Left lung (tissue), 10 donors: Measurements from ENCODE around the gene TRPM1. TPM values are rescaled to one million over a fixed set of nuclear protein-coding genes. Genes with fewer than 3 reads are reported as not detected.

Source experiments
- ATAC-seq: fragments of 200-7000 bp; cut with Tn5 transposase; one replicate; pipeline ENCODE4 v1.9.1; 2020; ENCODE audit warnings: moderate library complexity
- DNase-seq, 4 donors: peaks; one replicate each; pipeline ENCODE4 v3.0.0-alpha.2; 2013 to 2020
- H3K27ac ChIP-seq, 2 donors: fragments of 200-600 bp; sonication (generic) in 1 of 2; one replicate each; pipeline versions ENCODE4 v1.5.0 to v1.8.0; 2020 to 2021
- H3K27me3 ChIP-seq, 2 donors: fragments of 200-600 bp; sonication (generic) in 1 of 2; one replicate each; pipeline versions ENCODE4 v1.5.0 to v1.8.0; 2020 to 2021
- H3K36me3 ChIP-seq, 2 donors: fragments of 200-600 bp; sonication (generic) in 1 of 2; one replicate each; pipeline versions ENCODE4 v1.5.0 to v1.8.0; 2020 to 2021
- H3K4me1 ChIP-seq, 2 donors: fragments of 200-600 bp; one replicate each; pipeline ENCODE4 v1.8.0; 2021
- H3K4me3 ChIP-seq, 2 donors: fragments of 200-600 bp; sonication (generic) in 1 of 2; one replicate each; pipeline versions ENCODE4 v1.5.0 to v1.8.0; 2020 to 2021; ENCODE audit warnings: mild to moderate bottlenecking in 1 of 2
- H3K9me3 ChIP-seq, 2 donors: fragments of 200-600 bp; sonication (generic) in 1 of 2; one replicate each; pipeline versions ENCODE4 v1.5.0 to v1.8.0; 2020 to 2021
- intact Hi-C, 2 donors: fragments of 100-400 bp; cut with DNase I; formaldehyde crosslinking; loops; one replicate each; pipeline versions ENCODE4 v1.11.2 to v1.14.2; 2022
- polyA plus RNA-seq, 6 donors: library from polyadenylated mRNA; unstranded; fragments of 120-200 nt; gene quantifications; one replicate each; pipeline ENCODE4 v1.2.1, GENCODE V29; 2013; ENCODE audit not compliant: insufficient read length in 6 of 6
- total RNA-seq, 2 donors: library from RNA; stranded (reverse); fragmentation: NEBNext Ultra II Directional; extraction: Animal tissue kit (Norgen Biotek cat#: 25700); gene quantifications; one replicate each; pipeline ENCODE4 v1.2.1, GENCODE V29; 2021
- TF ChIP-seq, protein P1 (sequence below), 2 donors: fragments of 200-600 bp; sonication (generic) in 1 of 2; IDR thresholded peaks; one replicate each; pipeline versions ENCODE4 v1.5.0 to v1.8.0; 2021; ENCODE audit warnings: antibody characterized with exemption in 2 of 2
- donor health status: DM: no; HTN: yes; CAD: no.
- donor health status: DM: no; HTN: no; CAD: no.

TRPM1 gene
- total and polyA plus RNA-seq, 8 donors: 0.03 to 0.04 TPM; not detected in 6

DNA sequence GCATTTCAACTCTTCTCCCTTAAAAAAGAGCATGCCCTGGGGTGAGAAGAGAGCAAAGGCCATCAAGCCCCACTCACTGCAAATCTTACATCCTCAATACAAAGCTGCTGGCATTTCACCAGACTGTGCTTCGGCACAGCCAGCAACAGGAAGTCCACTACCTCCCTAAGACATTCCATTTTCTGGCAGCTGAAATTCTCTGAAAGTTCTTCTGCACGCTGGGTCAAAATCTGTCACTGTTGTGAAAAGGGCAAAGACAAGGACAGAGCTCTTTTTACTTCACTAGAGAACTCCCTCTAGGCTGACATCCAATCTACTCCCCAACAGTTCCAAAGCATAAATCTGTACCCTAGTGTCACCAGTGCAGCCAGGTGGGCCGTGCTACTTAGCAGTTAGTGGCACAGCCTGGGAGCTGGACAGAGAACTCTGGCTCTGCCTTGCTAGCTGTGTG lies 116.4 kb downstream of the TRPM1 start:
- ATAC-seq (peak; percentile 52), DNase-seq (peak in 1 of 4 donors; percentile 7)
- Histone ChIP-seq H3K4me3 (no peak overlapping the region), H3K4me1 (peaks cover 25 to 65% of the 10 kb centered on the region in 2 donors), H3K9me3 (no peaks in the 10 kb centered on the region), H3K36me3 (peaks cover 0 to 36% of the 10 kb centered on the region in 2 donors), H3K27me3 (no peaks in the 10 kb centered on the region), H3K27ac (peak overlapping the region in 1 of 2 donors; percentile 24)
- intact Hi-C loops: no loop called here
- TF ChIP-seq, protein P1, sequence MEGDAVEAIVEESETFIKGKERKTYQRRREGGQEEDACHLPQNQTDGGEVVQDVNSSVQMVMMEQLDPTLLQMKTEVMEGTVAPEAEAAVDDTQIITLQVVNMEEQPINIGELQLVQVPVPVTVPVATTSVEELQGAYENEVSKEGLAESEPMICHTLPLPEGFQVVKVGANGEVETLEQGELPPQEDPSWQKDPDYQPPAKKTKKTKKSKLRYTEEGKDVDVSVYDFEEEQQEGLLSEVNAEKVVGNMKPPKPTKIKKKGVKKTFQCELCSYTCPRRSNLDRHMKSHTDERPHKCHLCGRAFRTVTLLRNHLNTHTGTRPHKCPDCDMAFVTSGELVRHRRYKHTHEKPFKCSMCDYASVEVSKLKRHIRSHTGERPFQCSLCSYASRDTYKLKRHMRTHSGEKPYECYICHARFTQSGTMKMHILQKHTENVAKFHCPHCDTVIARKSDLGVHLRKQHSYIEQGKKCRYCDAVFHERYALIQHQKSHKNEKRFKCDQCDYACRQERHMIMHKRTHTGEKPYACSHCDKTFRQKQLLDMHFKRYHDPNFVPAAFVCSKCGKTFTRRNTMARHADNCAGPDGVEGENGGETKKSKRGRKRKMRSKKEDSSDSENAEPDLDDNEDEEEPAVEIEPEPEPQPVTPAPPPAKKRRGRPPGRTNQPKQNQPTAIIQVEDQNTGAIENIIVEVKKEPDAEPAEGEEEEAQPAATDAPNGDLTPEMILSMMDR (IDR thresholded peaks at IDR 0.05): no peak

DNA sequence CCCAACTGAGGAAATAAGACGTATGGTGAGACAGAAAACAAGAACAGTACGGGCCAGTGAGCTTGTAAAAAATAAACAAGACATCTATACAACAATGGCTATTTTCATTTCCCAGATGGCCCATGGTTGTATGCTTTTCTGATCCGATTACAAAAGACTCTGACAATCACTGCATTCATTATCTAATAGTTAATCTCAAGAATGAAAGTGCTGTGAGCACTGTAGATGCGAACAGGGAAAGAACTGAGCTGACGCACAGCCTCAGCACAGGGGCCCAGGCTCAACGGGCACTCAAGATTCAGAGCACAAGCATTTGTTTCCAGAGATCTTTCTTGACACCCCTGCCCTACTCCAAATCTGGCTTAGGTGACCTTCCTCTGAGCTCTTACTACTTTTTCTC lies 117.0 kb downstream of the TRPM1 start:
- DNase-seq (no peak), ATAC-seq (peak; percentile 49)

DNA sequence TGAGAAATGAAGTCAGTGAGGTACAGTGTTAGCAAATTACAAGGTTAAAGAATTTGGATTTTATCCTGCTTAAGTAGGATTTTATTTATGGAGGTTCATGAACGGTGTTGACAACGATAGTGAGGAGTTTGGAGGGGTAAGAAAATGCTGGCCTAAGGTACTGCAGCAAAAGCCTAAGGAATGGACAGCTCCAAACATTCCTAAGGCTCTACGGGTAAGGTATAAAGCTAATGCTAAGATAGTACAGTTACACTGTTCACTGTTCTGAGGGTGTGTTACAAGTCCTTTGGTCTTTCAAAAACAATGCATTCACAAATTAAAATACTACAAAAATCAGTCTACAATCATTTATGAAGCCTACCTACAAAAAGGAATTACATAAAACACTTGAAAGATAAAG lies 117.4 kb downstream of the TRPM1 start:
- H3K36me3 ChIP-seq: peaks cover 0 to 36% of the 10 kb centered on the region in 2 donors
- peak; percentile 39 for ATAC-seq
- intact Hi-C loops: no loop called here
- peaks cover 21 to 65% of the 10 kb centered on the region in 2 donors for H3K4me1 ChIP-seq
- H3K4me3 ChIP-seq: no peak overlapping the region
- H3K9me3 ChIP-seq: no peaks in the 10 kb centered on the region
- peak overlapping the region in 1 of 2 donors; percentile 24 for H3K27ac ChIP-seq
- TF ChIP-seq, protein P1 (IDR thresholded peaks at IDR 0.05): no peak
- H3K27me3 ChIP-seq: no peaks in the 10 kb centered on the region
- no peak for DNase-seq

More for the DNA sequence above, 117.0 kb downstream of the TRPM1 start:
- Histone ChIP-seq H3K4me1 (peaks cover 21 to 65% of the 10 kb centered on the region in 2 donors), H3K9me3 (no peaks in the 10 kb centered on the region), H3K27me3 (no peaks in the 10 kb centered on the region), H3K27ac (peak overlapping the region in 1 of 2 donors; percentile 24), H3K36me3 (peaks cover 0 to 36% of the 10 kb centered on the region in 2 donors), H3K4me3 (no peak overlapping the region)
- intact Hi-C loops: no loop called here
- TF ChIP-seq, protein P1 (IDR thresholded peaks at IDR 0.05): no peak

DNA sequence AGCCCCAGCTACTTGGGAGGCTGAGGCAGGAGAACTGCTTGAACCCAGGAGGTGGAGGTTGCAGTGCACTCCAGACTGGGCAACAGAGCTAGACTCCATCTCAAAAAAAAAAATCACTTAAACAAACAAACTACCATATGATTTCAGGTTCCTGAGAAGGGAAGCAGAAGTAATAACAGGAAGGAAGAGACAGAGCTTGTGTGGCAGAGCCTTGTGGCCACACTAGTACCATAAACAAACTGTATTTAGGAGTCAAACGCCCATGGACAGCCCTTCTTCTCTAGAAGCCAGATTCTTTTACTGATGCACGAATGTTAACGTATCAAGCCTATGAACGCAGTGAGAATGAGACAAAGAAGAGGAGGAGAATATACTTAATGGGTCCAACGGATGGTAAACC lies 122.1 kb downstream of the TRPM1 start:
- Histone ChIP-seq H3K4me1 (peaks cover 6 to 49% of the 10 kb centered on the region in 2 donors), H3K27me3 (no peaks in the 10 kb centered on the region), H3K9me3 (no peaks in the 10 kb centered on the region), H3K36me3 (peaks cover 0 to 32% of the 10 kb centered on the region in 2 donors), H3K4me3 (no peak overlapping the region), H3K27ac (peak overlapping the region in 1 of 2 donors; percentile 63)
- TF ChIP-seq, protein P1 (IDR thresholded peaks at IDR 0.05): no peak
- no peak for DNase-seq
- intact Hi-C loops: no loop called here
- peak; percentile 26 for ATAC-seq

DNA sequence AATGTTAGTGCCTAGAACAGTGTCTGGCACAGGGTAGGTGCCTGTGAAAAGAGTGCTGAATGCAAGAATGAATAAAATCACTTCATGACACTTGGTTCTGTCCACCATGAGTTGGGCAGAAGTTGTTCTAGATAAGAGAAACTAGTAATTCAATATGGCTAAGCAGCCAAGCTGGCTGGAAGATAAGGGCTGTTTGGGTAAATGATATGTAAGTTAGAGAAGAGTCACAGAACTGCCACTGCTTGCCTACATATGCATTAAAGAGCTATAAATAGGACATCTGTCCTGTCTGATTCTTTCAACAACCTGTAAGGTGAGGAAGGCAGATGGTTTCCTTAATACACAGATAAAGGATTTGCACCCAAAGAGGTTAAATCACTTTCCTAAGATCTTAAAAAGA lies 123.2 kb downstream of the TRPM1 start:
- TF ChIP-seq, protein P1 (IDR thresholded peaks at IDR 0.05): no peak
- peaks cover 0 to 38% of the 10 kb centered on the region in 2 donors for H3K4me1 ChIP-seq
- no peak overlapping the region for H3K4me3 ChIP-seq
- H3K9me3 ChIP-seq: no peaks in the 10 kb centered on the region
- H3K36me3 ChIP-seq: peaks cover 0 to 43% of the 10 kb centered on the region in 2 donors
- H3K27me3 ChIP-seq: no peaks in the 10 kb centered on the region
- ATAC-seq: no peak
- intact Hi-C loops: no loop called here
- H3K27ac ChIP-seq: no peak overlapping the region
- no peak for DNase-seq
